HCT116 (cell line): ENCODE data around the gene ZNF780B. TPM values are rescaled to one million over a fixed set of nuclear protein-coding genes. Genes with fewer than 3 reads are reported as not detected.

ENCODE experiments used
- ATAC-seq: fragments of 200-7000 bp; cut with Tn5 transposase; 2 replicates; pipeline ENCODE4 v1.9.1; 2020; ENCODE audit warnings: mild to moderate bottlenecking, moderate library complexity
- BruUV-seq: library from RNA; stranded (reverse); fragments of 400-500 nt; replicated peaks from 2 replicates; lab custom pipeline; 2021; lab: Mats Ljungman, UMichigan
- CTCF ChIA-PET: fragments of 300-600 bp; sonication (Branson Sonifier 250); formaldehyde crosslinking; loops from one replicate; lab custom pipeline; 2021; ENCODE audit warnings: antibody characterized with exemption; lab: Charles Lee
- POLR2A ChIA-PET: fragments of 300-600, 350-600 bp; sonication (Branson Sonifier 250); formaldehyde crosslinking; loops from one replicate; lab custom pipeline; 2021; ENCODE audit warnings: antibody characterized with exemption; lab: Charles Lee
- RAD21 ChIA-PET, 2 experiments: fragments of 300-600 bp; sonication (Branson Sonifier 250); formaldehyde crosslinking; loops; one replicate each; lab custom pipeline; 2023; ENCODE audit warnings: low total read pairs in 2 of 2; ENCODE audit not compliant: uncharacterized antibody in 2 of 2, unreplicated experiment in 2 of 2, low non-redundant PET in 1 of 2; lab: Charles Lee
- DNase-seq: peaks from one replicate; pipeline ENCODE4 v3.0.0-alpha.2; 2010; ENCODE audit warnings: low read depth, low spot score
- H2AFZ ChIP-seq: fragments of 200-600 bp; shearing (Covaris generic), sonication (generic); 2 replicates; pipeline ENCODE4 v1.6.1; 2017; ENCODE audit warnings: low read depth, mixed run types, mixed read lengths, antibody characterized with exemption, low read length; ENCODE audit not compliant: poor library complexity, severe bottlenecking
- H3K27ac ChIP-seq: 2 replicates; pipeline ENCODE4 v1.5.1; 2012; ENCODE audit warnings: low read depth, low read length
- H3K27me3 ChIP-seq: fragments of 200-600 bp; sonication (generic); 2 replicates; pipeline ENCODE4 v1.6.1; 2016; ENCODE audit warnings: mixed run types, low read length, mixed read lengths; ENCODE audit not compliant: insufficient read depth
- H3K36me3 ChIP-seq, 2 experiments: fragments of 200-500 bp in 1 of 2; fragments of 200-600 bp in 1 of 2; sonication (Bioruptor generic) in 1 of 2; sonication (generic) in 1 of 2; 2 replicates each; pipeline versions ENCODE4 v1.5.1 to v1.6.1; 2014 to 2016; ENCODE audit warnings: low read length in 2 of 2, inconsistent platforms in 1 of 2, mixed read lengths in 1 of 2, mixed run types in 1 of 2; ENCODE audit not compliant: insufficient read depth in 2 of 2, control insufficient read depth in 1 of 2
- H3K4me1 ChIP-seq, 2 experiments: fragments of 200-600 bp in 1 of 2; sonication (generic) in 1 of 2; 2 replicates each; pipeline versions ENCODE4 v1.5.1 to v1.6.1; 2012 to 2017; ENCODE audit warnings: low read length in 2 of 2, inconsistent platforms in 1 of 2, mild to moderate bottlenecking in 1 of 2, mixed read lengths in 1 of 2, mixed run types in 1 of 2, moderate library complexity in 1 of 2; ENCODE audit not compliant: insufficient read depth in 2 of 2, control insufficient read depth in 1 of 2
- H3K4me2 ChIP-seq: fragments of 200-600 bp; sonication (generic); 2 replicates; pipeline ENCODE4 v1.6.1; 2017; ENCODE audit warnings: mixed run types, low read length, mixed read lengths
- H3K4me3 ChIP-seq, 2 experiments: fragments of 200-600 bp in 1 of 2; sonication (generic) in 1 of 2; replicated peaks in 1 of 2; 2 replicates each; pipeline ENCODE4 v1.5.1; 2011 to 2016; ENCODE audit warnings: low read length in 2 of 2, control low read depth in 1 of 2, low read depth in 1 of 2, mild to moderate bottlenecking in 1 of 2, mixed read lengths in 1 of 2, mixed run types in 1 of 2
- H3K79me2 ChIP-seq: fragments of 200-600 bp; sonication (generic); 2 replicates; pipeline ENCODE4 v1.6.1; 2017; ENCODE audit warnings: mild to moderate bottlenecking, mixed run types, low read length, moderate library complexity, mixed read lengths; ENCODE audit not compliant: insufficient read depth
- H3K9ac ChIP-seq: fragments of 200-600 bp; sonication (generic); 2 replicates; pipeline ENCODE4 v1.6.1; 2016; ENCODE audit warnings: low read length, mixed read lengths
- H3K9me2 ChIP-seq: fragments of 200-600 bp; sonication (generic), shearing (Covaris generic); 2 replicates; pipeline ENCODE4 v1.6.1; 2017; ENCODE audit warnings: mixed run types, mild to moderate bottlenecking, moderate library complexity; ENCODE audit not compliant: insufficient read depth
- H3K9me3 ChIP-seq, 2 experiments: fragments of 200-500 bp in 1 of 2; fragments of 200-600 bp in 1 of 2; sonication (Bioruptor generic) in 1 of 2; sonication (generic) in 1 of 2; 2 replicates each; pipeline ENCODE4 v1.6.1; 2014 to 2017; ENCODE audit warnings: low read length in 2 of 2, mixed read lengths in 2 of 2, inconsistent platforms in 1 of 2, low read depth in 1 of 2, mild to moderate bottlenecking in 1 of 2, mixed run types in 1 of 2, moderate library complexity in 1 of 2; ENCODE audit not compliant: control insufficient read depth in 1 of 2, insufficient read depth in 1 of 2
- H4K20me1 ChIP-seq: fragments of 200-600 bp; sonication (generic), shearing (Covaris generic); 2 replicates; pipeline ENCODE4 v1.6.1; 2017; ENCODE audit warnings: mixed run types, mild to moderate bottlenecking, moderate library complexity; ENCODE audit not compliant: insufficient read depth
- ATF3 ChIP-seq: IDR thresholded peaks from 2 replicates; pipeline ENCODE4 v1.6.1; 2012
- CBX3 ChIP-seq: IDR thresholded peaks from 2 replicates; pipeline ENCODE4 v1.6.1; 2012; ENCODE audit warnings: low read depth
- EGR1 ChIP-seq: IDR thresholded peaks from 2 replicates; pipeline ENCODE4 v1.6.1; 2012; ENCODE audit warnings: low read depth
- EZH2 ChIP-seq: fragments of 200-600 bp; sonication (generic); IDR thresholded peaks from 2 replicates; pipeline ENCODE4 v1.6.1; 2017; ENCODE audit warnings: antibody characterized with exemption, mixed run types
- FOSL1 ChIP-seq: IDR thresholded peaks from 2 replicates; pipeline ENCODE4 v1.6.1; 2012; ENCODE audit warnings: low read depth
- RAD21 ChIP-seq: IDR thresholded peaks from 2 replicates; pipeline ENCODE4 v1.6.1; 2012; ENCODE audit warnings: low read depth, mild to moderate bottlenecking
- SIN3A ChIP-seq: IDR thresholded peaks from 2 replicates; pipeline ENCODE4 v1.6.1; 2012; ENCODE audit warnings: low read depth
- YY1 ChIP-seq: IDR thresholded peaks from 2 replicates; pipeline ENCODE4 v1.6.1; 2011; ENCODE audit warnings: low read length, low read depth, moderate library complexity, mild to moderate bottlenecking; ENCODE audit not compliant: insufficient replicate concordance; ENCODE audit errors: extremely low read depth
- intact Hi-C: fragments of 100-400 bp; cut with micrococcal nuclease; formaldehyde crosslinking; loops from 2 replicates; pipeline ENCODE4 v1.10.0; 2022
- total RNA-seq: library from RNA; stranded (reverse); gene quantifications from one replicate; pipeline ENCODE4 v1.2.1, GENCODE V29; 2021; ENCODE audit not compliant: unreplicated experiment
- TF ChIP-seq, protein P1 (sequence below): IDR thresholded peaks from 2 replicates; pipeline ENCODE4 v1.6.1; 2011; ENCODE audit warnings: mild to moderate bottlenecking, low read length, moderate library complexity; ENCODE audit not compliant: insufficient replicate concordance; ENCODE audit errors: extremely low read depth

Gene ZNF780B
- total RNA-seq, 1 experiment from 2014 or later = 10.5 TPM

DNA sequence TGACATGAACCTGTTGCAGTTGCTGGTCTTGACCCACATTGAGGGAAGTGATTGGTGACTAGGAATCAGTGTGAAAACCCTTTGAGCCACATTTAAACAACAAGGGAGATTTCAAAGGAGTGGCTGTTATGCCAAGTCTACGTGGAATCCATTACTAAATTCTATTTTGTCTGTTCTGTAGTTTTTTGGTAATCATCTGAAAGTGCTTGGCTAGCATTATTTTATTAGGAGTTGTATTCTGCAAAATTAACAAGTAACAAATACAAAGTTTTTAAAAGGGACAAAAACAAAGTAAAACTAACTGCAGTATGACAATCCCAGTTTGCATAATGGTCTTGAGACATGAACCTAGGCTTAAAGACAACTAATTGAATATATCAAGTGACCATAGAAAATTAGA is 48.7 kb upstream of the ZNF780B start (continued):
- TF ChIP-seq ATF3 (no peak), RAD21 (no peak), CBX3 (no peak), EZH2 (no peak), EGR1 (no peak), YY1 (no peak), FOSL1 (no peak)
- TF ChIP-seq, protein P1, sequence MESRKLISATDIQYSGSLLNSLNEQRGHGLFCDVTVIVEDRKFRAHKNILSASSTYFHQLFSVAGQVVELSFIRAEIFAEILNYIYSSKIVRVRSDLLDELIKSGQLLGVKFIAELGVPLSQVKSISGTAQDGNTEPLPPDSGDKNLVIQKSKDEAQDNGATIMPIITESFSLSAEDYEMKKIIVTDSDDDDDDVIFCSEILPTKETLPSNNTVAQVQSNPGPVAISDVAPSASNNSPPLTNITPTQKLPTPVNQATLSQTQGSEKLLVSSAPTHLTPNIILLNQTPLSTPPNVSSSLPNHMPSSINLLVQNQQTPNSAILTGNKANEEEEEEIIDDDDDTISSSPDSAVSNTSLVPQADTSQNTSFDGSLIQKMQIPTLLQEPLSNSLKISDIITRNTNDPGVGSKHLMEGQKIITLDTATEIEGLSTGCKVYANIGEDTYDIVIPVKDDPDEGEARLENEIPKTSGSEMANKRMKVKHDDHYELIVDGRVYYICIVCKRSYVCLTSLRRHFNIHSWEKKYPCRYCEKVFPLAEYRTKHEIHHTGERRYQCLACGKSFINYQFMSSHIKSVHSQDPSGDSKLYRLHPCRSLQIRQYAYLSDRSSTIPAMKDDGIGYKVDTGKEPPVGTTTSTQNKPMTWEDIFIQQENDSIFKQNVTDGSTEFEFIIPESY = no peak

GRCh38 chr19:40103600-40103999 is 47.6 kb upstream of the ZNF780B start:
- intact Hi-C loops = no loop called here
- no peak for ATAC-seq
- ChIA-PET CTCF (no interaction called here), POLR2A (no interaction called here), RAD21 (no interaction called here)
- H3K9me3 ChIP-seq = no peaks in the 10 kb centered on the region
- H3K9me2 ChIP-seq = no peaks in the 10 kb centered on the region
- no peak overlapping the region for H3K9ac ChIP-seq
- BruUV-seq = no TSS peak
- no peak for DNase-seq
- no peaks in the 10 kb centered on the region for H3K79me2 ChIP-seq
- no peaks in the 10 kb centered on the region for H4K20me1 ChIP-seq
- H3K4me1 ChIP-seq = no peaks in the 10 kb centered on the region
- no peak overlapping the region for H3K4me2 ChIP-seq
- H3K36me3 ChIP-seq = no peaks in the 10 kb centered on the region
- H3K4me3 ChIP-seq = no peak overlapping the region
- no peak for TF ChIP-seq SIN3A
- TF ChIP-seq YY1 = no peak
- H3K27me3 ChIP-seq = no peaks in the 10 kb centered on the region
- H2AFZ ChIP-seq = no peak overlapping the region
- no peak overlapping the region for H3K27ac ChIP-seq
